Loucy (cell line): Measurements from ENCODE around the gene XAB2.

ENCODE experiments used
- H2AFZ ChIP-seq: fragments of 200-600 bp; sonication (generic); 2 replicates; pipeline ENCODE4 v1.6.0; 2016; ENCODE audit warnings: antibody characterized with exemption, mild to moderate bottlenecking, low read length, moderate library complexity
- H3F3A ChIP-seq: fragments of 200-600 bp; 2 replicates; pipeline ENCODE4 v1.6.0; 2016; ENCODE audit warnings: antibody characterized with exemption, low read depth, mild to moderate bottlenecking
- H3K27me3 ChIP-seq: fragments of 200-600 bp; sonication (generic); 2 replicates; pipeline ENCODE4 v1.6.1; 2014; ENCODE audit warnings: low read length, mild to moderate bottlenecking; ENCODE audit not compliant: insufficient read depth, poor library complexity, severe bottlenecking
- H3K36me3 ChIP-seq: fragments of 200-600 bp; sonication (generic); 2 replicates; pipeline ENCODE4 v1.6.1; 2016; ENCODE audit warnings: low read length; ENCODE audit not compliant: insufficient read depth
- H3K4me1 ChIP-seq: fragments of 200-600 bp; sonication (generic); 2 replicates; pipeline ENCODE4 v1.5.1; 2014; ENCODE audit warnings: low read length, mild to moderate bottlenecking; ENCODE audit not compliant: insufficient read depth, poor library complexity, severe bottlenecking
- H3K4me2 ChIP-seq: fragments of 200-600 bp; sonication (generic); 2 replicates; pipeline ENCODE4 v1.6.0; 2014; ENCODE audit warnings: antibody characterized with exemption, low read length, low read depth, mild to moderate bottlenecking; ENCODE audit not compliant: poor library complexity, severe bottlenecking
- H3K4me3 ChIP-seq: fragments of 200-600 bp; sonication (generic); 2 replicates; pipeline ENCODE4 v1.5.1; 2014; ENCODE audit warnings: low read length, mild to moderate bottlenecking, mixed read lengths; ENCODE audit not compliant: poor library complexity, severe bottlenecking
- H3K79me2 ChIP-seq: fragments of 200-600 bp; sonication (generic); 2 replicates; pipeline ENCODE4 v1.6.1; 2014; ENCODE audit warnings: low read length; ENCODE audit not compliant: insufficient read depth
- H3K9ac ChIP-seq: fragments of 200-600 bp; sonication (generic); 2 replicates; pipeline ENCODE4 v1.6.0; 2014; ENCODE audit warnings: mild to moderate bottlenecking, low read depth, low read length, moderate library complexity; ENCODE audit not compliant: poor library complexity, severe bottlenecking
- H3K9me2 ChIP-seq: fragments of 200-600 bp; sonication (generic); replicated peaks from 2 replicates; pipeline ENCODE4 v1.6.1; 2016; ENCODE audit warnings: low read depth, low read length, mixed read lengths
- H3K9me3 ChIP-seq: fragments of 200-600 bp; sonication (generic); 2 replicates; pipeline ENCODE4 v1.6.1; 2014; ENCODE audit warnings: mild to moderate bottlenecking, antibody characterized with exemption, low read length, low read depth; ENCODE audit not compliant: insufficient read depth
- H4K20me1 ChIP-seq: fragments of 200-600 bp; sonication (generic); 2 replicates; pipeline ENCODE4 v1.6.0; 2014; ENCODE audit warnings: antibody characterized with exemption, low read length, mild to moderate bottlenecking; ENCODE audit not compliant: insufficient read depth, poor library complexity, severe bottlenecking
- CTCF ChIP-seq: fragments of 200-600 bp; sonication (generic); conservative IDR thresholded peaks from 2 replicates; pipeline ENCODE4 v1.5.1; 2014; ENCODE audit warnings: mild to moderate bottlenecking, antibody characterized with exemption, low read length
- EZH2phosphoT487 ChIP-seq: fragments of 200-600 bp; IDR thresholded peaks from 2 replicates; pipeline ENCODE4 v1.6.1; 2018; ENCODE audit warnings: antibody characterized with exemption, mild to moderate bottlenecking, moderate library complexity, borderline replicate concordance

XAB2 gene

DNA sequence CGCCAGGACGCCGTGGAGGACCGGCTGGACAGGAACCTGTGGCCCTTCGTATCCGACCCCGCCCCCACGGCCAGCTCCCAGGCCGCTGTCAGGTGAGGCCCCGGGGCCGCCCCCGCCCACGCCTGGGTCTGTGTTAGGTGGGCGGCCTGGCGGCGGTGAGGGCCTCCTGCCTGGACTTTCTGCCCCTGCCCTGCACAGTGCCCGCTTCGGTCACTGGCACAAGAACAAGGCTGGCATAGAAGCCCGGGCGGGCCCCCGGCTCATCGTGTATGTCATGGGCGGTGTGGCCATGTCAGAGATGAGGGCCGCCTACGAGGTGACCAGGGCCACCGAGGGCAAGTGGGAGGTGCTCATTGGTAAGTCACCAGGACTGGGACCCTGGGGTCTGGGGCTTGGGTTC, 17.8 kb upstream of the XAB2 start:
- Histone ChIP-seq H3K27me3 (no peaks in the 10 kb centered on the region), H3K4me2 (no peak overlapping the region), H2AFZ (no peak overlapping the region), H3K4me3 (no peak overlapping the region), H3K36me3 (no peaks in the 10 kb centered on the region), H3K9ac (no peak overlapping the region), H3K79me2 (no peaks in the 10 kb centered on the region), H4K20me1 (no peaks in the 10 kb centered on the region), H3F3A (no peaks in the 10 kb centered on the region), H3K4me1 (peaks cover under 1% of the 10 kb centered on the region), H3K9me3 (no peaks in the 10 kb centered on the region), H3K9me2 (no peaks in the 10 kb centered on the region)
- TF ChIP-seq EZH2phosphoT487 (no peak), CTCF (no peak)

DNA sequence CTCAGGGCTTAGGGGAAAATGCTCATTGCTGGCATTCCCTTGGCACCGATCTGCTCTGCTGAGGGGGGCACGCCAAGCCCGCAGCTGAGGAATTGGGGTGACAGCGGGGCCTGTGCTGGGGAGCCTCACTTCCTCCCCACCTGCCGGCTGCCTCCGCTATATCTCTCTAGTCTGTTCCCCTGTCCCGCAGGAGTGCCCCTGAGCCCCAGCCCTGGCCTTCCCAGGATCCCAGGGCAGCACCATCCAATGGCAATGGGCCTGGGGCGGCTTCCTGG, 17.0 kb upstream of the XAB2 start:
- no peak overlapping the region for H2AFZ ChIP-seq
- no peaks in the 10 kb centered on the region for H4K20me1 ChIP-seq
- H3K4me2 ChIP-seq: no peak overlapping the region

DNA sequence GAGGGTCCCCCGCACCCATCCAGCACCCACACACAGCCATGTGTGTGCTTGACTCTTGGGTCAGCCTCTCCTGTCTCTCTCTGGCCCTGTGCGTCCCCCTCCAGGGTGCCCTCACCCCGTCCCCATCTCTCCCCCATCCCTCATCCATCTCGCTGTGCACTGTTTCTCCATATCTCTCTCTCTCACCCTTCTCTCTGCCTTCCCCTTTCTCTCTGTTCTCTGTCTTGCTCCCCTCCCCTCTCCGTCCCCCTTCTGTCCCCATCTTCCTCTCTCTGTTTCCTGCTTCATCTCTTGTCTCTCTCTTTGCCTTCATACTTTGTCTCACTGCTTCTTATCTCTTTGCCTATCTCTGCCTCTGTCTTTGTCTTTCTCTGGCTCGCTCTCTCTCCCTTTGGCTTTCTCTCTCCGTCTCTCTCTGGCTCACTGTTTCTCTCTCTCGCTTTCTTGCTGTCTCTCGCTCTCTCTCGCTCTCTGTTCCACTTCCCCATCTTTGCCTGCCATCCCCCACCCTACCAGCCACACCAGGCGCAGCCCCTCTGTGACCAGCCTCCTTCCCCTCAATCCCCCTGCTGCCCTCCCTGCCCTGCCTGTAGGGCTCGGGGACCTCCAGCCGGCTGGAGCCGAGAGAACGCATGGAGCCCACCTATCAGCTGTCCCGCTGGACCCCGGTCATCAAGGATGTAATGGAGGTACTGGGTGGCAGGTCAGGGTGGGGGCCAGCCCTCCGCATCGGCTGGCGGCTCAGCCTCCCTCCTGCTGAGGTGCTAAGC, 16.5 kb upstream of the XAB2 start:
- H3K4me1 ChIP-seq: no peaks in the 10 kb centered on the region
- no peak overlapping the region for H3K4me3 ChIP-seq
- H3K9me3 ChIP-seq: no peaks in the 10 kb centered on the region
- no peaks in the 10 kb centered on the region for H3F3A ChIP-seq
- H3K9me2 ChIP-seq: no peaks in the 10 kb centered on the region
- H3K79me2 ChIP-seq: no peaks in the 10 kb centered on the region
- TF ChIP-seq CTCF (no peak), EZH2phosphoT487 (no peak)
- H3K36me3 ChIP-seq: no peaks in the 10 kb centered on the region
- no peak overlapping the region for H2AFZ ChIP-seq
- H3K4me2 ChIP-seq: no peak overlapping the region
- H3K9ac ChIP-seq: no peak overlapping the region
- no peaks in the 10 kb centered on the region for H4K20me1 ChIP-seq
- no peaks in the 10 kb centered on the region for H3K27me3 ChIP-seq

More for the DNA sequence above, 17.0 kb upstream of the XAB2 start:
- Histone ChIP-seq H3K9ac (no peak overlapping the region), H3K36me3 (no peaks in the 10 kb centered on the region), H3K4me3 (no peak overlapping the region), H3K9me2 (no peaks in the 10 kb centered on the region), H3F3A (no peaks in the 10 kb centered on the region), H3K9me3 (no peaks in the 10 kb centered on the region), H3K4me1 (no peaks in the 10 kb centered on the region), H3K27me3 (no peaks in the 10 kb centered on the region), H3K79me2 (no peaks in the 10 kb centered on the region)
- TF ChIP-seq CTCF: no peak
- no peak for TF ChIP-seq EZH2phosphoT487
